K562 (cell line): Measurements from ENCODE around the gene SPON1. TPM values are rescaled to one million over a fixed set of nuclear protein-coding genes. Genes with fewer than 3 reads are reported as not detected.

Experiments
- ATAC-seq: fragments of 200-7000 bp; cut with Tn5 transposase; 3 replicates; pipeline ENCODE4 v1.9.1; 2020; ENCODE audit warnings: moderate library complexity
- BruUV-seq: library from RNA; stranded (reverse); fragments of 400-500 nt; replicated peaks from 2 replicates; lab custom pipeline; 2021; lab: Mats Ljungman, UMichigan
- CTCF ChIA-PET: fragments of 300-600 bp; formaldehyde crosslinking; extraction: SDS; loops from one replicate; lab custom pipeline; 2021; ENCODE audit warnings: low intra/inter-chr PET ratio; lab: Yijun Ruan, JAX
- POLR2A ChIA-PET: fragments of 300-600, 350-650 bp; sonication (Branson Sonifier 250); formaldehyde crosslinking; extraction: SDS; loops from one replicate; lab custom pipeline; 2021; ENCODE audit warnings: antibody characterized with exemption, inconsistent platforms; lab: Yijun Ruan, JAX
- DNase-seq, 4 experiments: peaks; one replicate each; pipeline versions ENCODE4 v3.0.0 to v3.0.0-alpha.2; 2011 to 2018; ENCODE audit warnings: low spot score in 3 of 4, mixed read lengths in 3 of 4; ENCODE audit errors: extremely low read depth in 1 of 4
- FAIRE-seq: peaks from 2 replicates; lab custom pipeline; 2011; peaks lifted over from hg19 to GRCh38; lab: Jason Lieb, UNC
- H2AFZ ChIP-seq: 2 replicates; pipeline ENCODE4 v1.6.0; 2011; ENCODE audit warnings: low read depth, low read length, control low read depth, inconsistent platforms
- H3K27ac ChIP-seq: fragments of 200-600 bp; 3 replicates; pipeline ENCODE4 v1.8.0; 2011; ENCODE audit warnings: low read depth, mild to moderate bottlenecking, control low read depth, inconsistent platforms, low read length, moderate library complexity, mixed read lengths; ENCODE audit errors: extremely low read depth
- H3K27me3 ChIP-seq, 2 experiments: fragments of 300-600 bp in 1 of 2; 2 replicates in 1 of 2; 3 replicates in 1 of 2; pipeline versions ENCODE4 v1.6.0 to v1.8.0; 2011; ENCODE audit warnings: inconsistent platforms in 2 of 2, low read length in 2 of 2, mild to moderate bottlenecking in 1 of 2, mixed read lengths in 1 of 2, moderate library complexity in 1 of 2; ENCODE audit not compliant: control insufficient read depth in 2 of 2, insufficient read depth in 2 of 2
- H3K36me3 ChIP-seq: fragments of 300-600 bp; 3 replicates; pipeline ENCODE4 v1.8.0; 2011; ENCODE audit warnings: mild to moderate bottlenecking, low read length, inconsistent platforms; ENCODE audit not compliant: control insufficient read depth, insufficient read depth
- H3K4me1 ChIP-seq, 2 experiments: fragments of 200-600 bp in 1 of 2; replicated peaks in 1 of 2; 2 replicates in 1 of 2; 3 replicates in 1 of 2; pipeline versions ENCODE4 v1.5.1 to v1.8.0; 2011; ENCODE audit warnings: inconsistent platforms in 2 of 2, low read length in 2 of 2, mild to moderate bottlenecking in 1 of 2, mixed read lengths in 1 of 2, moderate library complexity in 1 of 2; ENCODE audit not compliant: control insufficient read depth in 2 of 2, insufficient read depth in 2 of 2
- H3K4me2 ChIP-seq: 2 replicates; pipeline ENCODE4 v1.6.1; 2011; ENCODE audit warnings: low read length, control low read depth, inconsistent platforms, mixed read lengths; ENCODE audit not compliant: insufficient read depth
- H3K4me3 ChIP-seq: fragments of 200-600 bp; sonication (generic), shearing (Covaris generic); 2 replicates; pipeline ENCODE4 v1.5.1; 2016; ENCODE audit warnings: control low read depth, inconsistent platforms
- H3K79me2 ChIP-seq: fragments of 200-600 bp; 3 replicates; pipeline ENCODE4 v1.8.0; 2011; ENCODE audit warnings: low read length, inconsistent platforms; ENCODE audit not compliant: control insufficient read depth, insufficient read depth
- H3K9ac ChIP-seq, 2 experiments: 2 replicates each; pipeline versions ENCODE4 v1.6.0 to v1.6.1; 2011; ENCODE audit warnings: low read depth in 2 of 2, low read length in 2 of 2, control low read depth in 1 of 2, inconsistent platforms in 1 of 2, mild to moderate bottlenecking in 1 of 2, mixed read lengths in 1 of 2; ENCODE audit not compliant: insufficient read depth in 1 of 2
- H3K9me1 ChIP-seq: one replicate; pipeline ENCODE4 v1.6.0; 2011; ENCODE audit warnings: inconsistent platforms, mild to moderate bottlenecking, low read length, moderate library complexity; ENCODE audit not compliant: control insufficient read depth, insufficient read depth
- H3K9me3 ChIP-seq: replicated peaks from 2 replicates; pipeline ENCODE4 v1.5.1; 2011; ENCODE audit warnings: low read depth, low read length, inconsistent platforms; ENCODE audit not compliant: control insufficient read depth, insufficient read depth
- H4K20me1 ChIP-seq: replicated peaks from 2 replicates; pipeline ENCODE4 v1.6.1; 2011; ENCODE audit warnings: low read length, inconsistent platforms, mixed read lengths; ENCODE audit not compliant: control insufficient read depth, insufficient read depth
- FOXK2 ChIP-seq, 2 experiments: fragments of 450-650 bp; IDR thresholded peaks in 1 of 2; conservative IDR thresholded peaks in 1 of 2; 2 replicates each; pipeline ENCODE4 v1.6.1; 2016; ENCODE audit warnings: low read depth in 2 of 2, mild to moderate bottlenecking in 1 of 2
- HSF4 ChIP-seq: fragments of 250-450 bp; sonication (Bioruptor Pico); IDR thresholded peaks from 2 replicates; pipeline ENCODE4 v2.1.2; 2022; ENCODE audit warnings: mild to moderate bottlenecking, moderate library complexity, borderline replicate concordance
- ILF3 ChIP-seq: fragments of 450-650 bp; IDR thresholded peaks from 2 replicates; pipeline ENCODE4 v1.6.1; 2018; ENCODE audit warnings: antibody characterized with exemption, mild to moderate bottlenecking, moderate library complexity, borderline replicate concordance
- MTA2 ChIP-seq: fragments of 450-650 bp; IDR thresholded peaks from 2 replicates; pipeline ENCODE4 v1.6.1; 2016; ENCODE audit warnings: low read depth
- NFXL1 ChIP-seq: fragments of 450-650 bp; formaldehyde crosslinking; IDR thresholded peaks from 2 replicates; pipeline ENCODE4 v1.4.0; 2021; ENCODE audit warnings: mild to moderate bottlenecking
- RUNX1 ChIP-seq: sonication (generic); IDR thresholded peaks from 2 replicates; pipeline ENCODE4 v1.6.1; 2016; ENCODE audit warnings: antibody characterized with exemption, low read depth
- ZFX ChIP-seq: sonication (generic); formaldehyde crosslinking; IDR thresholded peaks from 2 replicates; pipeline ENCODE4 v1.8.0; 2022; ENCODE audit warnings: mild to moderate bottlenecking, missing genetic modification reagents, moderate library complexity
- ZNF12 ChIP-seq: sonication (generic); formaldehyde crosslinking; IDR thresholded peaks from 2 replicates; pipeline ENCODE4 v1.4.0; 2020; ENCODE audit warnings: mild to moderate bottlenecking, missing genetic modification reagents
- ZNF589 ChIP-seq: fragments of 200-800 bp; sonication (Bioruptor generic); IDR thresholded peaks from 2 replicates; pipeline ENCODE4 v1.6.1; 2016; ENCODE audit warnings: low read depth, missing genetic modification characterization, missing compliant biosample characterization
- WGBS: fragments of 100-300 bp; shearing (Covaris generic); methylation state at CpG from one replicate; pipeline ENCODE4 v1.1.6; 2016; ENCODE audit warnings: low coverage, mixed read lengths; ENCODE audit not compliant: insufficient coverage; ENCODE audit errors: missing lambda C conversion rate; 5-methylcytosine and 5-hydroxymethylcytosine counted together
- in situ Hi-C: fragments of 300-500 bp; cut with MboI; formaldehyde crosslinking; loops from 4 replicates; pipeline ENCODE4 v1.15.0; 2018; ENCODE audit warnings: inconsistent platforms, mixed read lengths
- intact Hi-C: fragments of 100-400 bp; cut with micrococcal nuclease; formaldehyde crosslinking; loops from 2 replicates; pipeline ENCODE4 v1.14.2; 2022
- polyA plus RNA-seq, 8 experiments: library from polyadenylated mRNA; depleted of rRNA in 4 of 8; stranded (reverse) in 5 of 8; unstranded in 3 of 8; fragments of >200 nt; fragmentation: Nextera tagmentation in 2 of 8; fragmentation: Illumina TruSeq in 1 of 8; extraction: Ambion mirVana in 2 of 8; extraction: Trizol in 1 of 8; gene quantifications; 2 replicates each; pipeline versions ENCODE4 v1.2.1 to v1.2.3, GENCODE V29; 2011 to 2014; ENCODE audit warnings: inconsistent platforms in 1 of 8, missing spikeins in 1 of 8
- total RNA-seq, 7 experiments: library from RNA; depleted of rRNA in 6 of 7; stranded (reverse); fragments of >200 nt in 6 of 7; fragmentation: Illumina TruSeq in 2 of 7; extraction: Trizol in 2 of 7; gene quantifications; 2 replicates each; pipeline versions ENCODE4 v1.2.1 to v1.2.3, GENCODE V29; 2011 to 2021; ENCODE audit warnings: low replicate concordance in 1 of 7
- TF ChIP-seq, protein P1 (sequence below): sonication (generic); formaldehyde crosslinking; IDR thresholded peaks from 2 replicates; pipeline ENCODE4 v1.8.0; 2023; ENCODE audit warnings: mild to moderate bottlenecking, missing genetic modification reagents

The SPON1 gene
- total and polyA plus RNA-seq, 9 of the 15 experiments (the other 6 are each of a cell fraction or from before 2014, with no cell fraction given) = 0.04 to 0.06 TPM; not detected in 7

- Histone ChIP-seq H3K9ac (no peak overlapping the region), H3K9me1 (no peaks in the 10 kb centered on the region), H2AFZ (no peak overlapping the region), H4K20me1 (no peaks in the 10 kb centered on the region), H3K27ac (no peak overlapping the region), H3K36me3 (no peaks in the 10 kb centered on the region), H3K9me3 (no peaks in the 10 kb centered on the region), H3K4me2 (no peak overlapping the region), H3K4me3 (no peak overlapping the region), H3K4me1 (peaks cover 0 to 14% of the 10 kb centered on the region in 2 experiments; a peak in 3 of 5 replicates), H3K27me3 (no peaks in the 10 kb centered on the region), H3K79me2 (no peaks in the 10 kb centered on the region)
- ChIA-PET POLR2A (no interaction called here), CTCF (no interaction called here)
- no peak for DNase-seq
- TF ChIP-seq ILF3 = no peak
- no peak for TF ChIP-seq ZNF12 (CRISPR knock-in tag)
- no peak for TF ChIP-seq MTA2
- TF ChIP-seq RUNX1 = no peak
- TF ChIP-seq, protein P1, sequence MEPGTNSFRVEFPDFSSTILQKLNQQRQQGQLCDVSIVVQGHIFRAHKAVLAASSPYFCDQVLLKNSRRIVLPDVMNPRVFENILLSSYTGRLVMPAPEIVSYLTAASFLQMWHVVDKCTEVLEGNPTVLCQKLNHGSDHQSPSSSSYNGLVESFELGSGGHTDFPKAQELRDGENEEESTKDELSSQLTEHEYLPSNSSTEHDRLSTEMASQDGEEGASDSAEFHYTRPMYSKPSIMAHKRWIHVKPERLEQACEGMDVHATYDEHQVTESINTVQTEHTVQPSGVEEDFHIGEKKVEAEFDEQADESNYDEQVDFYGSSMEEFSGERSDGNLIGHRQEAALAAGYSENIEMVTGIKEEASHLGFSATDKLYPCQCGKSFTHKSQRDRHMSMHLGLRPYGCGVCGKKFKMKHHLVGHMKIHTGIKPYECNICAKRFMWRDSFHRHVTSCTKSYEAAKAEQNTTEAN (CRISPR knock-in tag) = no peak
- no peak for TF ChIP-seq HSF4 (CRISPR knock-in tag)
- no peak for TF ChIP-seq ZFX
- no peak for TF ChIP-seq ZNF589
- TF ChIP-seq NFXL1 (CRISPR knock-in tag) = no peak
- no peak for TF ChIP-seq FOXK2 (conservative IDR thresholded peaks at IDR 0.05 in 1 of 2, IDR thresholded peaks at IDR 0.05 in 1 of 2; ENCODE audit: low read depth in 2 of 2)
- 10% methylated on average over 1 of the region's 1 CpG for WGBS
- in situ Hi-C loops = no loop called here
- FAIRE-seq = no peak
- no peak; the same call in 2 of the 3 replicates for ATAC-seq
- no TSS peak for BruUV-seq
- intact Hi-C loops = no loop called here
Measured at GRCh38 chr11:13923182-13923581, 39.3 kb upstream of the SPON1 start.
